T follicular helper cell (primary cell): ENCODE data around the gene FETUB.
"Not testable (repeated sequence)": the region's sequence is repeated elsewhere in the genome, so short reads cannot be mapped to it uniquely, and the experiment has no call there.

Source experiments
- DNase-seq: peaks from one replicate; pipeline ENCODE4 v3.0.0-alpha.2; 2020; ENCODE audit warnings: low read depth

FETUB gene

GRCh38 chr3:186679151-186679550 is 39.0 kb downstream of the FETUB start:
- DNase-seq, result no peak

GRCh38 chr3:186680869-186681268 is 40.7 kb downstream of the FETUB start:
- DNase-seq, result no peak

- no peak for DNase-seq
Observed at GRCh38 chr3:186682812-186683211, 42.6 kb downstream of the FETUB start.

GRCh38 chr3:186683979-186684378 is 43.8 kb downstream of the FETUB start:
- no peak for DNase-seq

- DNase-seq, result not testable (repeated sequence)
Observed at GRCh38 chr3:186686475-186686874, 46.3 kb downstream of the FETUB start.

GRCh38 chr3:186687120-186687651 is 47.0 kb downstream of the FETUB start:
- no peak for DNase-seq

- DNase-seq, result not testable (repeated sequence)
Observed at GRCh38 chr3:186690304-186690703, 50.1 kb downstream of the FETUB start.

GRCh38 chr3:186691676-186692075 is 51.5 kb downstream of the FETUB start:
- no peak for DNase-seq

GRCh38 chr3:186693843-186694242 is 53.6 kb downstream of the FETUB start:
- no peak for DNase-seq

GRCh38 chr3:186694288-186695032 is 54.3 kb downstream of the FETUB start:
- no peak for DNase-seq

- DNase-seq, result no peak
Observed at GRCh38 chr3:186696522-186696921, 56.3 kb downstream of the FETUB start.

- DNase-seq, result no peak
Observed at GRCh38 chr3:186697510-186697909, 57.3 kb downstream of the FETUB start.

- DNase-seq, result no peak
Observed at GRCh38 chr3:186700267-186700666, 60.1 kb downstream of the FETUB start.

GRCh38 chr3:186702451-186702850 is 62.3 kb downstream of the FETUB start:
- not testable (repeated sequence) for DNase-seq
